ENCODE measurements around the gene SLC25A43. TPM values are rescaled to one million over a fixed set of nuclear protein-coding genes. Genes with fewer than 3 reads are reported as not detected.

Gene SLC25A43
- total and polyA plus RNA-seq, 2 experiments from 2014 or later = 8.7 to 8.9 TPM

GRCh38 chrX:119477812-119478232 is 78.7 kb downstream of the SLC25A43 start (continued):
- TF ChIP-seq, protein P1, sequence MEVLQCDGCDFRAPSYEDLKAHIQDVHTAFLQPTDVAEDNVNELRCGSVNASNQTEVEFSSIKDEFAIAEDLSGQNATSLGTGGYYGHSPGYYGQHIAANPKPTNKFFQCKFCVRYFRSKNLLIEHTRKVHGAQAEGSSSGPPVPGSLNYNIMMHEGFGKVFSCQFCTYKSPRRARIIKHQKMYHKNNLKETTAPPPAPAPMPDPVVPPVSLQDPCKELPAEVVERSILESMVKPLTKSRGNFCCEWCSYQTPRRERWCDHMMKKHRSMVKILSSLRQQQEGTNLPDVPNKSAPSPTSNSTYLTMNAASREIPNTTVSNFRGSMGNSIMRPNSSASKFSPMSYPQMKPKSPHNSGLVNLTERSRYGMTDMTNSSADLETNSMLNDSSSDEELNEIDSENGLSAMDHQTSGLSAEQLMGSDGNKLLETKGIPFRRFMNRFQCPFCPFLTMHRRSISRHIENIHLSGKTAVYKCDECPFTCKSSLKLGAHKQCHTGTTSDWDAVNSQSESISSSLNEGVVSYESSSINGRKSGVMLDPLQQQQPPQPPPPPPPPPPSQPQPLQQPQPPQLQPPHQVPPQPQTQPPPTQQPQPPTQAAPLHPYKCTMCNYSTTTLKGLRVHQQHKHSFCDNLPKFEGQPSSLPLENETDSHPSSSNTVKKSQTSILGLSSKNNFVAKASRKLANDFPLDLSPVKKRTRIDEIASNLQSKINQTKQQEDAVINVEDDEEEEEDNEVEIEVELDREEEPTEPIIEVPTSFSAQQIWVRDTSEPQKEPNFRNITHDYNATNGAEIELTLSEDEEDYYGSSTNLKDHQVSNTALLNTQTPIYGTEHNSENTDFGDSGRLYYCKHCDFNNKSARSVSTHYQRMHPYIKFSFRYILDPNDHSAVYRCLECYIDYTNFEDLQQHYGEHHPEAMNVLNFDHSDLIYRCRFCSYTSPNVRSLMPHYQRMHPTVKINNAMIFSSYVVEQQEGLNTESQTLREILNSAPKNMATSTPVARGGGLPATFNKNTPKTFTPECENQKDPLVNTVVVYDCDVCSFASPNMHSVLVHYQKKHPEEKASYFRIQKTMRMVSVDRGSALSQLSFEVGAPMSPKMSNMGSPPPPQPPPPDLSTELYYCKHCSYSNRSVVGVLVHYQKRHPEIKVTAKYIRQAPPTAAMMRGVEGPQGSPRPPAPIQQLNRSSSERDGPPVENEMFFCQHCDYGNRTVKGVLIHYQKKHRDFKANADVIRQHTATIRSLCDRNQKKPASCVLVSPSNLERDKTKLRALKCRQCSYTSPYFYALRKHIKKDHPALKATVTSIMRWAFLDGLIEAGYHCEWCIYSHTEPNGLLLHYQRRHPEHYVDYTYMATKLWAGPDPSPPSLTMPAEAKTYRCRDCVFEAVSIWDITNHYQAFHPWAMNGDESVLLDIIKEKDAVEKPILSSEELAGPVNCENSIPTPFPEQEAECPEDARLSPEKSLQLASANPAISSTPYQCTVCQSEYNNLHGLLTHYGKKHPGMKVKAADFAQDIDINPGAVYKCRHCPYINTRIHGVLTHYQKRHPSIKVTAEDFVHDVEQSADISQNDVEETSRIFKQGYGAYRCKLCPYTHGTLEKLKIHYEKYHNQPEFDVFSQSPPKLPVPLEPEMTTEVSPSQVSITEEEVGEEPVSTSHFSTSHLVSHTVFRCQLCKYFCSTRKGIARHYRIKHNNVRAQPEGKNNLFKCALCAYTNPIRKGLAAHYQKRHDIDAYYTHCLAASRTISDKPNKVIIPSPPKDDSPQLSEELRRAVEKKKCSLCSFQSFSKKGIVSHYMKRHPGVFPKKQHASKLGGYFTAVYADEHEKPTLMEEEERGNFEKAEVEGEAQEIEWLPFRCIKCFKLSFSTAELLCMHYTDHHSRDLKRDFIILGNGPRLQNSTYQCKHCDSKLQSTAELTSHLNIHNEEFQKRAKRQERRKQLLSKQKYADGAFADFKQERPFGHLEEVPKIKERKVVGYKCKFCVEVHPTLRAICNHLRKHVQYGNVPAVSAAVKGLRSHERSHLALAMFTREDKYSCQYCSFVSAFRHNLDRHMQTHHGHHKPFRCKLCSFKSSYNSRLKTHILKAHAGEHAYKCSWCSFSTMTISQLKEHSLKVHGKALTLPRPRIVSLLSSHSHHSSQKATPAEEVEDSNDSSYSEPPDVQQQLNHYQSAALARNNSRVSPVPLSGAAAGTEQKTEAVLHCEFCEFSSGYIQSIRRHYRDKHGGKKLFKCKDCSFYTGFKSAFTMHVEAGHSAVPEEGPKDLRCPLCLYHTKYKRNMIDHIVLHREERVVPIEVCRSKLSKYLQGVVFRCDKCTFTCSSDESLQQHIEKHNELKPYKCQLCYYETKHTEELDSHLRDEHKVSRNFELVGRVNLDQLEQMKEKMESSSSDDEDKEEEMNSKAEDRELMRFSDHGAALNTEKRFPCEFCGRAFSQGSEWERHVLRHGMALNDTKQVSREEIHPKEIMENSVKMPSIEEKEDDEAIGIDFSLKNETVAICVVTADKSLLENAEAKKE (CRISPR knock-in tag; IDR thresholded peaks at IDR 0.05) = no peak
- TF ChIP-seq ETS1 (IDR thresholded peaks at IDR 0.05) (no peak), ZNF114 (CRISPR knock-in tag; IDR thresholded peaks at IDR 0.05) (no peak), CREB1 (CRISPR knock-in tag; IDR thresholded peaks at IDR 0.05; ENCODE audit: low read depth) (no peak), CTCF (conservative IDR thresholded peaks at IDR 0.05; ENCODE audit: low read depth in 2 of 2) (no peak), REST (IDR thresholded peaks at IDR 0.05; ENCODE audit: unreplicated experiment) (no peak), EZH2 (IDR thresholded peaks at IDR 0.05; ENCODE audit: low read depth, unreplicated experiment) (no peak), EZH2phosphoT487 (IDR thresholded peaks at IDR 0.05; ENCODE audit: unreplicated experiment) (no peak), JUNB (IDR thresholded peaks at IDR 0.05; ENCODE audit: unreplicated experiment) (no peak), ZNF331 (CRISPR knock-in tag; IDR thresholded peaks at IDR 0.05; ENCODE audit: low read depth) (no peak)
